Choroid plexus epithelial cell (primary cell): ENCODE measurements around the gene NVL.

Source experiments
- DNase-seq: peaks from one replicate; pipeline ENCODE4 v3.0.0-alpha.2; 2010; ENCODE audit warnings: low read depth
- H3K4me3 ChIP-seq: 2 replicates; pipeline ENCODE4 v1.5.1; 2011; ENCODE audit warnings: low read depth, mild to moderate bottlenecking, control low read depth, low read length, moderate library complexity
- CTCF ChIP-seq: conservative IDR thresholded peaks from 2 replicates; pipeline ENCODE4 v1.5.1; 2011; ENCODE audit warnings: low read depth, mild to moderate bottlenecking, control low read depth, inconsistent platforms, low read length, moderate library complexity

The NVL gene

GRCh38 chr1:224333309-224333926 is 3.4 kb upstream of the NVL start:
- peak; percentile 60 for TF ChIP-seq CTCF
- no peak overlapping the region for H3K4me3 ChIP-seq
- DNase-seq: peak; percentile 79

GRCh38 chr1:224331824-224332223 is 1.9 kb upstream of the NVL start:
- DNase-seq: no peak
- no peak for TF ChIP-seq CTCF

GRCh38 chr1:224331326-224331725 is 1.4 kb upstream of the NVL start:
- H3K4me3 ChIP-seq: no peak overlapping the region
- no peak for DNase-seq
- no peak for TF ChIP-seq CTCF

More at GRCh38 chr1:224331824-224332223, 1.9 kb upstream of the NVL start:
- no peak overlapping the region for H3K4me3 ChIP-seq

GRCh38 chr1:224329484-224329841 is 509 bp downstream of the NVL start:
- TF ChIP-seq CTCF: no peak
- H3K4me3 ChIP-seq: peak overlapping the region; percentile 93
- DNase-seq: no peak

- TF ChIP-seq CTCF: no peak
- H3K4me3 ChIP-seq: no peak overlapping the region
- no peak for DNase-seq
Measured at GRCh38 chr1:224328644-224329043, 1.3 kb downstream of the NVL start.

GRCh38 chr1:224325959-224326358 is 4.0 kb downstream of the NVL start:
- no peak overlapping the region for H3K4me3 ChIP-seq
- TF ChIP-seq CTCF: no peak

GRCh38 chr1:224321706-224322105 is 8.3 kb downstream of the NVL start:
- TF ChIP-seq CTCF: no peak
- H3K4me3 ChIP-seq: no peak overlapping the region
- DNase-seq: no peak

More at GRCh38 chr1:224325959-224326358, 4.0 kb downstream of the NVL start:
- DNase-seq: no peak
